Esophagus muscularis mucosa (tissue), 4 donors: ENCODE measurements around the gene CDPF1. TPM values are rescaled to one million over a fixed set of nuclear protein-coding genes. Genes with fewer than 3 reads are reported as not detected.

Experiments used
- DNase-seq: peaks from one replicate; pipeline ENCODE4 v3.0.0-alpha.2; 2017; ENCODE audit errors: extremely low spot score
- H3K27ac ChIP-seq, 4 donors: fragments of 200-600 bp; sonication (generic); replicated peaks in 1 of 4; 1 replicate in 3 of 4; 2 replicates in 1 of 4; pipeline ENCODE4 v1.5.1; 2016 to 2019; ENCODE audit warnings: mild to moderate bottlenecking in 1 of 4
- H3K27me3 ChIP-seq, 4 donors: fragments of 200-600 bp; sonication (generic); one replicate each; pipeline versions ENCODE4 v1.5.1 to v1.6.0; 2016 to 2019
- H3K36me3 ChIP-seq, 4 donors: fragments of 200-600 bp; sonication (generic); one replicate each; pipeline ENCODE4 v1.5.1; 2016 to 2019
- H3K4me1 ChIP-seq, 4 donors: fragments of 200-600 bp; sonication (generic); one replicate each; pipeline ENCODE4 v1.5.1; 2016 to 2019
- H3K4me3 ChIP-seq, 4 donors: fragments of 200-600 bp; sonication (generic); 1 replicate in 2 of 4; 2 replicates in 2 of 4; pipeline ENCODE4 v1.5.1; 2016 to 2019; ENCODE audit warnings: mild to moderate bottlenecking in 4 of 4, moderate library complexity in 1 of 4
- H3K9me3 ChIP-seq, 4 donors: fragments of 200-600 bp; sonication (generic); 1 replicate in 3 of 4; 2 replicates in 1 of 4; pipeline ENCODE4 v1.5.1; 2016 to 2019
- EP300 ChIP-seq: sonication (generic); formaldehyde crosslinking; IDR thresholded peaks from one replicate; pipeline ENCODE4 v1.6.1; 2017; ENCODE audit warnings: antibody characterized with exemption
- POLR2A ChIP-seq: fragments of 450-650 bp; IDR thresholded peaks from one replicate; pipeline ENCODE4 v1.6.1; 2017; ENCODE audit warnings: antibody characterized with exemption, moderate library complexity, mild to moderate bottlenecking, low read depth
- POLR2AphosphoS5 ChIP-seq, 2 donors: sonication (generic); formaldehyde crosslinking; IDR thresholded peaks; one replicate each; pipeline ENCODE4 v1.6.1; 2017; ENCODE audit warnings: antibody characterized with exemption in 2 of 2
- WGBS: methylation state at CpG from one replicate; pipeline ENCODE4 v1.1.5; 2018; 5-methylcytosine and 5-hydroxymethylcytosine counted together
- intact Hi-C: fragments of 100-400 bp; cut with DNase I; formaldehyde crosslinking; loops from one replicate; pipeline ENCODE4 v1.15.1; 2023
- total RNA-seq, 4 donors: library from RNA; depleted of rRNA; stranded (reverse); fragments of >200 nt; gene quantifications; one replicate each; pipeline versions ENCODE4 v1.1.0 to v1.2.1, GENCODE V29; 2016
- TF ChIP-seq, protein P1 (sequence below), 3 experiments: fragments of 200-600 bp in 2 of 3; fragments of 450-650 bp in 1 of 3; sonication (generic) in 2 of 3; IDR thresholded peaks; one replicate each; pipeline ENCODE4 v1.5.1; 2017 to 2019; ENCODE audit warnings: antibody characterized with exemption in 3 of 3, mild to moderate bottlenecking in 2 of 3, moderate library complexity in 1 of 3

The CDPF1 gene
- total RNA-seq, 4 donors from 2014 or later: 8.3 to 19.4 (median 14.8) TPM

- Histone ChIP-seq H3K36me3 (peaks cover 0 to 41% (median 28%) of the 10 kb centered on the region in 4 donors), H3K9me3 (no peaks in the 10 kb centered on the region), H3K27me3 (no peaks in the 10 kb centered on the region), H3K4me3 (no peak overlapping the region), H3K27ac (no peak overlapping the region), H3K4me1 (peaks cover 0 to 7% (median under 1%) of the 10 kb centered on the region in 4 donors)
- no peak for DNase-seq
- WGBS: 87% methylated on average over 8 of the region's 8 CpGs
- TF ChIP-seq EP300 (no peak), POLR2AphosphoS5 (IDR thresholded peaks at IDR 0.05) (no peak), POLR2A (no peak)
- TF ChIP-seq, protein P1, sequence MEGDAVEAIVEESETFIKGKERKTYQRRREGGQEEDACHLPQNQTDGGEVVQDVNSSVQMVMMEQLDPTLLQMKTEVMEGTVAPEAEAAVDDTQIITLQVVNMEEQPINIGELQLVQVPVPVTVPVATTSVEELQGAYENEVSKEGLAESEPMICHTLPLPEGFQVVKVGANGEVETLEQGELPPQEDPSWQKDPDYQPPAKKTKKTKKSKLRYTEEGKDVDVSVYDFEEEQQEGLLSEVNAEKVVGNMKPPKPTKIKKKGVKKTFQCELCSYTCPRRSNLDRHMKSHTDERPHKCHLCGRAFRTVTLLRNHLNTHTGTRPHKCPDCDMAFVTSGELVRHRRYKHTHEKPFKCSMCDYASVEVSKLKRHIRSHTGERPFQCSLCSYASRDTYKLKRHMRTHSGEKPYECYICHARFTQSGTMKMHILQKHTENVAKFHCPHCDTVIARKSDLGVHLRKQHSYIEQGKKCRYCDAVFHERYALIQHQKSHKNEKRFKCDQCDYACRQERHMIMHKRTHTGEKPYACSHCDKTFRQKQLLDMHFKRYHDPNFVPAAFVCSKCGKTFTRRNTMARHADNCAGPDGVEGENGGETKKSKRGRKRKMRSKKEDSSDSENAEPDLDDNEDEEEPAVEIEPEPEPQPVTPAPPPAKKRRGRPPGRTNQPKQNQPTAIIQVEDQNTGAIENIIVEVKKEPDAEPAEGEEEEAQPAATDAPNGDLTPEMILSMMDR (IDR thresholded peaks at IDR 0.05): no peak
- intact Hi-C loops: no loop called here
Observed at GRCh38 chr22:46196278-46196677, 53.8 kb downstream of the CDPF1 start.

DNA sequence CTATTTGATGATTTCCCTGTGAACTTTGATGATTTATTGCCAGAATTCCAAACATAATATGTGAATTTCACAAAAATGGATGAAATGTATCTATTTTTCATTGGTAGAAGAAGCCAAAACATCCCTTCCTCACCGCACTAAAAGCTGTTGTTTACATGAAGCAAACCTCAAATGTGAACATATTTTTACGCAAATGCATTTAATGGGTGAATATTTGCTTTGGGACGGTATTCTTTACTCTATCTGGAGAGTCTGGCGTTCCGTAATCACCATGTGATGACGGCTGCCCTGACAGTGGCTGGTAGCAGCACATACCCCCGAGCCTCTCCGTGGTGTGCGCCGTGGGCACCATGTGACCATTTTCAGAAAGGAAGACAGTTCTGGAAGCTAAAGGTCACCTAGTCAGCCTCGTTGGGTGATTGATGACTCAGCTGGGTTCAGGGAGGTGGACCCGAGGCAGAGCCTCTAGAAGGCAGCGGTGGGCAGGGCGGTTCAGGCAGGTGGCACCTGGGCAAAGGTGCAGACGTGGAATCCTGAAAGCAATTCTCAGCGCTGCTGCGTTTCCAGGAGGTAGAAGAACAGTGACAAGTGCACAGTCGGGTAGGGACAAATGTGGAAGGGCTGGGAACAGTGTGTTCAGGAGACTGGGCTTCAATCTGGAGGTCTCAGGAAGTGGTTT is 54.5 kb downstream of the CDPF1 start:
- intact Hi-C loops: no loop called here
- H3K9me3 ChIP-seq: no peaks in the 10 kb centered on the region
- H3K4me1 ChIP-seq: peaks cover 0 to 7% (median 0%) of the 10 kb centered on the region in 4 donors
- WGBS: 88% methylated on average over 18 of the region's 18 CpGs
- H3K27ac ChIP-seq: no peak overlapping the region
- H3K4me3 ChIP-seq: no peak overlapping the region
- DNase-seq: no peak
- peaks cover 0 to 35% (median 22%) of the 10 kb centered on the region in 4 donors for H3K36me3 ChIP-seq
- TF ChIP-seq, protein P1 (IDR thresholded peaks at IDR 0.05): no peak
- TF ChIP-seq POLR2A (no peak), POLR2AphosphoS5 (IDR thresholded peaks at IDR 0.05) (no peak), EP300 (no peak)
- H3K27me3 ChIP-seq: no peaks in the 10 kb centered on the region

Other genes with a start within 250 kb of the CDPF1 start
- gene PPARA, start 99.8 kb downstream of the CDPF1 start, total RNA-seq: 10 to 100 TPM; 17.0 to 50.9 (median 26.8) TPM
- under 1 TPM in 3 of 4 donors, not detected in 1; under 0.01 to 0.23 (median under 0.01) TPM for gene PKDREJ, start 13.1 kb upstream of the CDPF1 start, total RNA-seq
- 10 to 100 TPM; 28.4 to 58.6 (median 32.3) TPM for gene TTC38, start 17.7 kb upstream of the CDPF1 start, total RNA-seq
- 1 to 10 TPM in 1 of 4 donors, not detected in 3; 1.0 TPM for gene GTSE1, start 46.6 kb upstream of the CDPF1 start, total RNA-seq
- gene TRMU, start 85.4 kb upstream of the CDPF1 start, total RNA-seq: 10 to 100 TPM; 18.1 to 23.6 (median 20.6) TPM